ENCODE measurements around the gene CCT7.

CCT7 gene

GRCh38 chr2:73263540-73264331 is 29.6 kb downstream of the CCT7 start:
- TF ChIP-seq GATA1 (IDR thresholded peaks at IDR 0.05; ENCODE audit: low read depth, low read length): no peak
- no peak for TF ChIP-seq POLR2A (IDR thresholded peaks at IDR 0.05; ENCODE audit: low read length)
- no peak for DNase-seq

GRCh38 chr2:73264332-73264606 is 30.2 kb downstream of the CCT7 start:
- no peak for TF ChIP-seq POLR2A (IDR thresholded peaks at IDR 0.05; ENCODE audit: low read length)
- TF ChIP-seq GATA1 (IDR thresholded peaks at IDR 0.05; ENCODE audit: low read depth, low read length): no peak
- DNase-seq: no peak

- DNase-seq: no peak
- TF ChIP-seq POLR2A (IDR thresholded peaks at IDR 0.05; ENCODE audit: low read length) (no peak), GATA1 (IDR thresholded peaks at IDR 0.05; ENCODE audit: low read depth, low read length) (no peak)
Observed at GRCh38 chr2:73264783-73265182, 30.7 kb downstream of the CCT7 start.

- no peak for DNase-seq
- TF ChIP-seq GATA1 (IDR thresholded peaks at IDR 0.05; ENCODE audit: low read depth, low read length) (no peak), POLR2A (IDR thresholded peaks at IDR 0.05; ENCODE audit: low read length) (no peak)
Observed at GRCh38 chr2:73265298-73266060, 31.4 kb downstream of the CCT7 start.

- DNase-seq: no peak
- no peak for TF ChIP-seq POLR2A (IDR thresholded peaks at IDR 0.05; ENCODE audit: low read length)
- TF ChIP-seq GATA1 (IDR thresholded peaks at IDR 0.05; ENCODE audit: low read depth, low read length): no peak
Observed at GRCh38 chr2:73266061-73266901, 32.2 kb downstream of the CCT7 start.

GRCh38 chr2:73267008-73267407 is 32.9 kb downstream of the CCT7 start:
- DNase-seq: no peak
- no peak for TF ChIP-seq POLR2A (IDR thresholded peaks at IDR 0.05; ENCODE audit: low read length)
- TF ChIP-seq GATA1 (IDR thresholded peaks at IDR 0.05; ENCODE audit: low read depth, low read length): no peak

GRCh38 chr2:73268366-73268829 is 34.3 kb downstream of the CCT7 start:
- no peak for DNase-seq
- TF ChIP-seq POLR2A (IDR thresholded peaks at IDR 0.05; ENCODE audit: low read length): no peak
- no peak for TF ChIP-seq GATA1 (IDR thresholded peaks at IDR 0.05; ENCODE audit: low read depth, low read length)

- no peak for TF ChIP-seq GATA1 (IDR thresholded peaks at IDR 0.05; ENCODE audit: low read depth, low read length)
- TF ChIP-seq POLR2A (IDR thresholded peaks at IDR 0.05; ENCODE audit: low read length): no peak
- no peak for DNase-seq
Observed at GRCh38 chr2:73268830-73269685, 35.0 kb downstream of the CCT7 start.

- TF ChIP-seq POLR2A (IDR thresholded peaks at IDR 0.05; ENCODE audit: low read length) (no peak), GATA1 (IDR thresholded peaks at IDR 0.05; ENCODE audit: low read depth, low read length) (no peak)
- no peak for DNase-seq
Observed at GRCh38 chr2:73269686-73270465, 35.8 kb downstream of the CCT7 start.

GRCh38 chr2:73272270-73272669 is 38.2 kb downstream of the CCT7 start:
- DNase-seq: no peak
- TF ChIP-seq GATA1 (IDR thresholded peaks at IDR 0.05; ENCODE audit: low read depth, low read length) (no peak), POLR2A (IDR thresholded peaks at IDR 0.05; ENCODE audit: low read length) (no peak)

- TF ChIP-seq GATA1 (IDR thresholded peaks at IDR 0.05; ENCODE audit: low read depth, low read length) (no peak), POLR2A (IDR thresholded peaks at IDR 0.05; ENCODE audit: low read length) (no peak)
- DNase-seq: no peak
Observed at GRCh38 chr2:73279852-73280251, 45.7 kb downstream of the CCT7 start.

GRCh38 chr2:73281244-73281643 is 47.1 kb downstream of the CCT7 start:
- no peak for TF ChIP-seq GATA1 (IDR thresholded peaks at IDR 0.05; ENCODE audit: low read depth, low read length)
- TF ChIP-seq POLR2A (IDR thresholded peaks at IDR 0.05; ENCODE audit: low read length): no peak

More at GRCh38 chr2:73281244-73281643, 47.1 kb downstream of the CCT7 start:
- no peak for DNase-seq

Measured in erythroblast (primary cell).